SHP77 treated with DMSO at 0.1 percent for 48 hours (cell line): Measurements from ENCODE around the gene CDIP1.
"Not testable (repeated sequence)": the region's sequence is repeated elsewhere in the genome, so short reads cannot be mapped to it uniquely, and the experiment has no call there.

Experiments
- DNase-seq: peaks from one replicate; lab custom pipeline; 2025; lab: John Stamatoyannopoulos, UW

The CDIP1 gene

GRCh38 chr16:4538350-4539235 lies at the start of gene CDIP1:
CDIP1 (minus strand) TSS chr16:4538773; CDS start chr16:4514130, 24,643 bp downstream.
- DNase-seq: peak; percentile 78

- no peak for DNase-seq
Observed at GRCh38 chr16:4586291-4586690, 47.7 kb upstream of the CDIP1 start.

- DNase-seq: no peak
Observed at GRCh38 chr16:4583906-4584305, 45.3 kb upstream of the CDIP1 start.

- DNase-seq: no peak
Observed at GRCh38 chr16:4580250-4580649, 41.7 kb upstream of the CDIP1 start.

- DNase-seq: no peak
Observed at GRCh38 chr16:4578961-4579530, 40.5 kb upstream of the CDIP1 start.

GRCh38 chr16:4576008-4576407 lies 37.4 kb upstream of the CDIP1 start:
- DNase-seq: no peak

GRCh38 chr16:4574919-4575705 lies 36.5 kb upstream of the CDIP1 start:
- no peak for DNase-seq

GRCh38 chr16:4573926-4574325 lies 35.4 kb upstream of the CDIP1 start:
- DNase-seq: not testable (repeated sequence)

GRCh38 chr16:4572715-4573114 lies 34.1 kb upstream of the CDIP1 start:
- no peak for DNase-seq

- DNase-seq: no peak
Observed at GRCh38 chr16:4570688-4571321, 32.2 kb upstream of the CDIP1 start.

- DNase-seq: no peak
Observed at GRCh38 chr16:4570086-4570485, 31.5 kb upstream of the CDIP1 start.

GRCh38 chr16:4566144-4566543 lies 27.6 kb upstream of the CDIP1 start:
- no peak for DNase-seq

GRCh38 chr16:4564661-4565267 lies 26.2 kb upstream of the CDIP1 start:
- DNase-seq: no peak

GRCh38 chr16:4561596-4561995 lies 23.0 kb upstream of the CDIP1 start:
- no peak for DNase-seq

GRCh38 chr16:4557973-4558372 lies 19.4 kb upstream of the CDIP1 start:
- DNase-seq: no peak

GRCh38 chr16:4556580-4556979 lies 18.0 kb upstream of the CDIP1 start:
- DNase-seq: no peak

GRCh38 chr16:4556112-4556511 lies 17.5 kb upstream of the CDIP1 start, which contains the start of gene C16orf96:
C16orf96 (plus strand) TSS chr16:4556340; CDS start chr16:4556490, 150 bp downstream.
- no peak for DNase-seq

GRCh38 chr16:4552541-4552940 lies 14.0 kb upstream of the CDIP1 start:
- no peak for DNase-seq

GRCh38 chr16:4550591-4550990 lies 12.0 kb upstream of the CDIP1 start:
- DNase-seq: no peak

GRCh38 chr16:4548124-4548523 lies 9.6 kb upstream of the CDIP1 start:
- DNase-seq: no peak

GRCh38 chr16:4544473-4544872 lies 5.9 kb upstream of the CDIP1 start:
- peak; percentile 55 for DNase-seq
